GM13977 (cell line): ENCODE measurements around the gene ASIC1.

Experiments used
- DNase-seq: peaks from one replicate; pipeline ENCODE4 v3.0.0; 2012; ENCODE audit warnings: low spot score
- in situ Hi-C: fragments of 300-500 bp; cut with MboI; formaldehyde crosslinking; loops from one replicate; pipeline ENCODE4 v1.12.0; 2022; ENCODE audit warnings: low sequenced_read_pairs, low pct_unique_long_range_greater_than_20kb, mixed read lengths, inconsistent platforms; ENCODE audit not compliant: unreplicated experiment
- TF ChIP-seq, protein P1 (sequence below): IDR thresholded peaks from 2 replicates; pipeline ENCODE4 v1.5.1; 2012; ENCODE audit warnings: mild to moderate bottlenecking, control low read depth; ENCODE audit not compliant: insufficient read depth; ENCODE audit errors: extremely low read depth, missing control alignments

ASIC1 gene

DNA sequence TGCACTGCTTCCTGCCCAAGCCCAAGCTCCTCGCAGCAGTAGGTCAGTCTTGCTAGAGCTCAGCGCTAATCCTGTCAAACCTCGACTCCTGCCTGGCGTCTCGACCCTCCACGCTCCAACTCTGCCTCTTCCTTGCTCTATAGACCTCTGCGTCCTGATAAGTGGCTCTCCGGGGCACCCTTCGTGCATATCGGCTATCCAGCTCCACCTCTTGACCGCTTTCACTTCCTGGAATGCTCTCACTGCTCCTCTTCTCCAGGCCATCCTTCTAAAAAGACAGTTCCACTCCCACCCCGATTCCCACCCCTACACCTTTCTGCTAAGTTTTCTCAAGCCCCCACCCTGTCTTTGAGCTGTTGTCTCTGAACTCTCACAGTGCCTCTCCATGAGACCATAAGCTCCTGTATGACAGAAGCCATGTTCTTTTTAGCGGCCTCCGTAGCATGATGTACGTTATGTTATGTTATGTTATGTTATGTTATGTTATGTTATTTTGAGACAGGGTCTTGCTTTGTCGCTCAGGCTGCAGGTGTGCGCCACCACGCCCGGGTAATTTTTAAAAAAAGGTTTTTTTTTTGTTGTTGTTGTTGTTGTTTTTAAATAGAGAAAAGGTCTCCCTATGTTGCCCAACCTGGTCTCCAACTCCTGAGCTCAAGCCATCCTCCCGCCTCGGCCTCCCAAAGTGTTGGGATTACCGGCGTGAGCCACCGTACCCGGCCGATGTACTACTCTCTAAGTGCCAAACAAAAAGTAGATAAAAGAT lies 55.2 kb downstream of the ASIC1 start:
- DNase-seq: no peak

DNA sequence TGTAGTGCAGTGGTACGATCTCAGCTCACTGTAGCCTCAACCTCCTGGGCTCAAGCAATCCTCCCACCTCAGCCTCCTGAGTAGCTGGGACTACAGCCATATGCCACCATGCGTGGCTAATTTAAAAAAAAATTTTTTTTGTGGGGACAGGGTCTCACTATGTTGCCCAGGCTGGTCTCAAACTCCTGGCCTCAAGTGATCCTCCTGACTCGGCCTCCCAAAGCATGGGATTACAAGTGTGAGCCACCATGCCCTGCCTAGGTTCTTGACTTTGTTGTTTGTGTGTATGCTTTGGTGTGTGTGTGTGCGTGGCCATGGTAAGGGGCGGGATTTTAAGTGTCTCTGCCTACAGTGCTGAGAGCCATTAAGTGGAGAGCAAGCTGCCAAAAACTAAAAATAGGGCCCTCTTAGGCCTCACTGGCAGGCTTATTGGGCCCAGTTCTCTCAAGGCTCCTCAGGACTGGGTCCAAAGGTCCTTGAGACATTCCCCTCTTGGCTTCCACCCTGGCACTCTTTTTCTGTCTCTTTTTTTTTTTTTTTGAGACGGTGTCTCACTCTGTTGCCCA lies 59.7 kb downstream of the ASIC1 start:
- TF ChIP-seq, protein P1, sequence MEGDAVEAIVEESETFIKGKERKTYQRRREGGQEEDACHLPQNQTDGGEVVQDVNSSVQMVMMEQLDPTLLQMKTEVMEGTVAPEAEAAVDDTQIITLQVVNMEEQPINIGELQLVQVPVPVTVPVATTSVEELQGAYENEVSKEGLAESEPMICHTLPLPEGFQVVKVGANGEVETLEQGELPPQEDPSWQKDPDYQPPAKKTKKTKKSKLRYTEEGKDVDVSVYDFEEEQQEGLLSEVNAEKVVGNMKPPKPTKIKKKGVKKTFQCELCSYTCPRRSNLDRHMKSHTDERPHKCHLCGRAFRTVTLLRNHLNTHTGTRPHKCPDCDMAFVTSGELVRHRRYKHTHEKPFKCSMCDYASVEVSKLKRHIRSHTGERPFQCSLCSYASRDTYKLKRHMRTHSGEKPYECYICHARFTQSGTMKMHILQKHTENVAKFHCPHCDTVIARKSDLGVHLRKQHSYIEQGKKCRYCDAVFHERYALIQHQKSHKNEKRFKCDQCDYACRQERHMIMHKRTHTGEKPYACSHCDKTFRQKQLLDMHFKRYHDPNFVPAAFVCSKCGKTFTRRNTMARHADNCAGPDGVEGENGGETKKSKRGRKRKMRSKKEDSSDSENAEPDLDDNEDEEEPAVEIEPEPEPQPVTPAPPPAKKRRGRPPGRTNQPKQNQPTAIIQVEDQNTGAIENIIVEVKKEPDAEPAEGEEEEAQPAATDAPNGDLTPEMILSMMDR: no peak
- no peak for DNase-seq
- in situ Hi-C loops: no loop called here

More for the DNA sequence above, 55.2 kb downstream of the ASIC1 start:
- TF ChIP-seq, protein P1: no peak
- in situ Hi-C loops: no loop called here

DNA sequence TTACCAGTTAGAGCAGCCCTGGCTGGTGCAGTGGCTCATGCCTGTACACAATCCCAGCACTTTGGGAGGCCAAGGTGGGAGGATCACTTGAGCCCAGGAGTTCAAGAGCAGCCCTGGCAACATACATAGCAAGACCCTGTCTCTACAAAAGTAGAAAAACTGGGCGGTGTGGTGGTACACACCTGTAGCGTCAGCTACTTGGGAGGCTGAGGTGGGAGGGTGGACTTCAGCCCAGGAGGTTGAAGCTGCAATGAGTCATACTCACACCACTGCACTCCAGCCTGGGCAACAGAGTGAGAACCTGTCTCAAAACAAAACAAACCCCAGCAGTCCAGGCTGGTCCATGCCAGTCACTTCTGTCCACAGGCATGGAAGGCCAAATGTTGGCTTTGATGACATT lies 62.0 kb downstream of the ASIC1 start:
- in situ Hi-C loops: no loop called here
- no peak for DNase-seq
- TF ChIP-seq, protein P1: no peak

DNA sequence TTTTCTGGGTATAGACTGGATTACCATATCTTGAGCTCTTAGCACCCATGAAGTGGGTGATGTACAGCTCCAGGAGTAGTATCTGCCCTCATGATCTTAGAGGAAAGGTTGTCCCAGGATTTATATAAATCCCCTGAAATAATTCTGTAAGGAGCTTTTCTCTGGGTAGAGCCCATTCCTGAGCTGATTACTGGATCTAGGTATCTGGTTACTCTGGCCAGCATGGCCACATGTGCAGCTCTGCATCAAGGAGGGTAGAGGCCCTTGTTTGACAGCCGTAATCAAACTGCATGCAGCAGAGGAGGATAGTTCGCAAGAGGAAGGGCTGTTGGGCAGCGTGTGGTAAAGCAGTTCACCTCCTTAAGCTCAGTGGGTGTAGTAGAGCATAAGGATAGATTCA lies 63.1 kb downstream of the ASIC1 start:
- DNase-seq: no peak
- TF ChIP-seq, protein P1: no peak
- in situ Hi-C loops: no loop called here

DNA sequence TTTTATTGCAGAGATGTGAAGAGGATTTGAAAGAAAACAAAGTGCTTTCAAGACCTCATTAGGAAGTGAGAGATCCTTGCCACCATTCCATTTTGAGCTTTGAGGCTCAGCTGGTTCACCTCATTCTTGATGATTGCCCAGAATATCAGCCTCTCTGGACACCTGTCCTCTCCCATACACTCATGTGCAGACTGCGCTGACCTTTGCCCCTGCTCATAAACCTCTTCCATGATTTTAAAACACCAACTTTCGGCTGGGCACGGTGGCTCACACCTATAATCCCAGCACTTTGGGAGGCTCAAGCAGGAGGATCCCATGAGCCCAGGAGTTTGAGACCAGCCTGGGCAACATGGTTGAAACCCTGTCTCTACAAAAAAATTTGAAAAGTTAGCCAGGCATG lies 63.6 kb downstream of the ASIC1 start:
- TF ChIP-seq, protein P1: no peak
- DNase-seq: no peak
- in situ Hi-C loops: no loop called here

DNA sequence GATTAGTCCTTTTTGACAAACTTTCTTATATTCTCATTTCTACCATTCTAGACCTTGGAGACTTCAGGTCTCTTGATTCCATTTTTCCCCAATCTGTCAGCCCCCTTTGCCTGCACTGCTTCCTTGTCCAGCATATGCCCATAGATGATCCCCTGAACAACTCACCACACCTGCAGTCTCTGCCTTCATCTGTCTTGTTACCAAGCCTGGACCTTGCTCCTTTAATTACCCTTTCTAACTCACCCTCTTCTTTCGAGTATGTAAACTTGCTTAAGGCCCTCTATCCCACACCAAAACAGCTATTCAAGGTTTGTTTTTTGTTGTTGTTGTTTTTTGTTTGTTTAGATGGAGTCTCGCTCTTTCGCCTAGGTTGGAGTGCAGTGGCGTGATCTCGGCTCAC lies 64.2 kb downstream of the ASIC1 start:
- DNase-seq: no peak
- in situ Hi-C loops: no loop called here
- TF ChIP-seq, protein P1: no peak
